H7 (cell line): ENCODE data around the gene FUT3. TPM values are rescaled to one million over a fixed set of nuclear protein-coding genes. Genes with fewer than 3 reads are reported as not detected.
A peak's percentile ranks its signal among the peaks of the same experiment; 100 is the strongest.

Experiments
- DNase-seq: peaks from one replicate; pipeline ENCODE4 v3.0.0; 2012
- H3K27me3 ChIP-seq: 2 replicates; pipeline ENCODE4 v1.6.0; 2011; ENCODE audit warnings: mild to moderate bottlenecking, low read length; ENCODE audit not compliant: control insufficient read depth, insufficient read depth
- H3K36me3 ChIP-seq: replicated peaks from 2 replicates; pipeline ENCODE4 v1.5.1; 2011; ENCODE audit warnings: low read length; ENCODE audit not compliant: control insufficient read depth, insufficient read depth
- H3K4me3 ChIP-seq: 2 replicates; pipeline ENCODE4 v1.5.1; 2011; ENCODE audit warnings: low read depth, mild to moderate bottlenecking, control low read depth, low read length, moderate library complexity; ENCODE audit not compliant: insufficient read depth
- total RNA-seq: library from RNA; depleted of rRNA; stranded (reverse); fragments of >200 nt; shearing (Covaris generic); gene quantifications from 2 replicates; pipeline ENCODE4 v1.2.3, GENCODE V29; 2014

The FUT3 gene
- total RNA-seq, 1 experiment from 2014 or later: not detected

DNA sequence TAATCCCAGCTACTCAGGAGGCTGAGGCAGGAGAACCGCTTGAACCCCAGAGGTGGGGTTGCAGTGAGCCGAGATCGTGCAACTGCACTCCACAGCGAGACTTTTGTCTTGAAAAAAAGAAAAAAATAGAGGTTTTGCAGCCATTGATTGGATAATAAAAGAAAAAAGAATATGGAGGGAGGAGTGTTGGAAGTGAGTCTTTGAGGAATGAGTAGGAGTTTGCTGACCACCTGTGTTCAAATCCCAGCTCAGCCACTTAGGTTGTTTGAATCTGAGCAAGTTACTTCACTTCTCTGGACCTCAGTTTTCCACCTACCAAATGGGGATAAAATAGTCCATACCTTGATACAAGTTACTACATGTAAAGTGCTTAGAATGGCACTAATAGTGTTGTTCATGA lies 40.1 kb downstream of the FUT3 start:
- H3K4me3 ChIP-seq: no peak overlapping the region
- DNase-seq: no peak
- H3K36me3 ChIP-seq: no peaks in the 10 kb centered on the region

DNA sequence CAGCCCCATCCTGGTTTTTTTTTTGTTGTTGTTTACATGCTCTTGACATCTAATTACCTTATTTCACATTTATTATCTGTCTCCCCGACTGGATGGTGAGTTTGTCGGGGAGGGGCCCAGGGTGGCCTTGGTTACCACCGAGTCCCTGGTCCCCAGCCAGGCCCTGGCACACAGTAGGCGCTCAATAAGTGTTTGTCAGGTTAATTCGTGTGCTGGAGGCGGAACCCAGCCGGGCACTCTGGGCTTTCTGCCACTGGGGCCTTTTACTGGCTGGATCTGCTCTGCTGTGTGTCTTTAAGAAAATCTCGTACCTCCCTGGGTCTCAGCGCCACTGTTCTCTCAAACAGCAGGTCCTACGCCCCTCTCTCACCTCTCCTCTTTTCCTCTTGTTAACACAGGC lies 41.8 kb downstream of the FUT3 start:
- Histone ChIP-seq H3K36me3 (no peaks in the 10 kb centered on the region), H3K4me3 (no peak overlapping the region), H3K27me3 (peaks cover 6% of the 10 kb centered on the region)
- DNase-seq: no peak

More for the DNA sequence above, 40.1 kb downstream of the FUT3 start:
- H3K27me3 ChIP-seq: no peaks in the 10 kb centered on the region

- no peak overlapping the region for H3K4me3 ChIP-seq
- peaks cover 10% of the 10 kb centered on the region for H3K27me3 ChIP-seq
- no peak for DNase-seq
- H3K36me3 ChIP-seq: no peaks in the 10 kb centered on the region
Observed at GRCh38 chr19:5809053-5809452, 42.2 kb downstream of the FUT3 start.

DNA sequence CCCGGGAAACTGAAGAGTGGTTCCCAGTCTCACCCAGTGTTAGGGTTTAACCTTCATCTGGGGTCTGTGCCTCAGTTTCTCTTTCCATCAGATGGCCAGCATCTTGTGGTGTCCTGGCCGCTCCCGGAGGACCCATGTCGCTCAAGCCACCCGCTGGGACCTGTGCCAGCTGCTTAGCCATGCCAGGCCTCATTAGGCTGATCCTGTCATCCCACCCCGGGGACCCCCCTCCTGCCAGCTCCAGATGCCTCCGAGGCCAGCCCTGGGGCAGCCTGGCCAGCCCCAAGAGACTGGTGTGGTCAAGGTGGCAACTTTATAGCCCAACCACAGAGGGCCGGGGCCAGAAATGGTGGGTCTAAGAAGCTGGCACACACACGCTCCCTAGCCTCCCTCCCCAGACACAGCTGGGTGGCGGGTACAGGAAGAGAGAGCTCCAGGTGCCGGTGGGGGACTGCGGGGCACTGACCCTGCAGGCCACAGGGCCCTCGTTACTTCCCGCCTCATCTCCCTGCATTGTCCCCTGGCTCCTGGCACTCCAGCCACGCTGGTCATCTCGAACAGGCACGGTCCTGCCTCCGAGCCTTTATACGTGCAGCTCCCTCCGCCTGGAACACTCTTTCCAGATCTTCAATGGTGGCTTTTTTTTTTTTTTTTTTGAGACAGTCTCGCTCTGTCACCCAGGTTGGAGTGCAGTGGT lies 43.0 kb downstream of the FUT3 start:
- peaks cover 14% of the 10 kb centered on the region for H3K27me3 ChIP-seq
- H3K4me3 ChIP-seq: no peak overlapping the region
- no peaks in the 10 kb centered on the region for H3K36me3 ChIP-seq
- DNase-seq: no peak

GRCh38 chr19:5806905-5807304 lies 44.3 kb downstream of the FUT3 start:
- Histone ChIP-seq H3K36me3 (no peaks in the 10 kb centered on the region), H3K27me3 (peaks cover 17% of the 10 kb centered on the region), H3K4me3 (no peak overlapping the region)
- no peak for DNase-seq

GRCh38 chr19:5806133-5806489 lies 45.1 kb downstream of the FUT3 start:
- peaks cover 17% of the 10 kb centered on the region for H3K27me3 ChIP-seq
- DNase-seq: no peak
- H3K36me3 ChIP-seq: no peaks in the 10 kb centered on the region
- H3K4me3 ChIP-seq: no peak overlapping the region

DNA sequence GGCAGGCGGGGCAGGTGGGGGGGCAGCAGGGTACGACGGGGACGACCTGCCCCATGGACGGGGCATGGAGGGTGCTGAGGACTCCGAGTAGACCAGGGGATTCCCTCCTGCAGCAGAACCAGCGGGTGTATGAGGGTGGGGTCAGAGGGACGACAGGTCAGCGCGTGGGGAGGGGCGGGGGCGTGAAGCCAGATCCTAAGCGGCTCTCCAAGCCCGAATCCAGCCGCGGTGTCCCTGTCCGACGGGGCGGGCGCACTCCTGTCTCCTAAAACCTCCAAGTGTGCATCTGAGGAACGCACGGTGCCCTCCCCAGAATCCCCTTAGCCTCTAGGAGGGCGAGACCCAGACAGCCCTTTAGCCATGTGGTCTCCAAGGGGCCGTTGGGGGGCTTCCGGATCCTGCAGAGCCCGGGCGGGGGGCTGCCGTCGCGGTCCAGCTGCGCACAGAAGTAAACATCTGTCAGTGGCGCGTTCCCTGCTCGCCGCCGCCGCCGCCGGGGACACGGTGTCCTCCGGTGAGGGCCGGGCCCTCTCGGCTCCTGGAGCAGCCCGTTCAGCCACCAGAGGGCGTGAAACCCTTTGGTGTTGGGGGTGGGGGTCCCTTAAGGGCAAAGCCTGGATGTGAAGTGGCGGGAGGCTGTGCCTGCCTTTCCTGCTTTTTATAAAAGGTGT lies 45.7 kb downstream of the FUT3 start:
- H3K4me3 ChIP-seq: peak overlapping the region; percentile 50
- peaks cover 17% of the 10 kb centered on the region for H3K27me3 ChIP-seq
- no peaks in the 10 kb centered on the region for H3K36me3 ChIP-seq
- peak; percentile 98 for DNase-seq

GRCh38 chr19:5804516-5805461 lies 46.5 kb downstream of the FUT3 start, which contains the start of gene NRTN:
Gene NRTN (plus strand): TSS chr19:5805067. CDS start chr19:5824166, 19,099 bp downstream.
- peak; percentile 98 for DNase-seq
- Histone ChIP-seq H3K4me3 (peak within 1 kb of the TSS; percentile 50), H3K27me3 (peaks cover 17% of the 10 kb centered on the region), H3K36me3 (no peaks in the 10 kb centered on the region)

DNA sequence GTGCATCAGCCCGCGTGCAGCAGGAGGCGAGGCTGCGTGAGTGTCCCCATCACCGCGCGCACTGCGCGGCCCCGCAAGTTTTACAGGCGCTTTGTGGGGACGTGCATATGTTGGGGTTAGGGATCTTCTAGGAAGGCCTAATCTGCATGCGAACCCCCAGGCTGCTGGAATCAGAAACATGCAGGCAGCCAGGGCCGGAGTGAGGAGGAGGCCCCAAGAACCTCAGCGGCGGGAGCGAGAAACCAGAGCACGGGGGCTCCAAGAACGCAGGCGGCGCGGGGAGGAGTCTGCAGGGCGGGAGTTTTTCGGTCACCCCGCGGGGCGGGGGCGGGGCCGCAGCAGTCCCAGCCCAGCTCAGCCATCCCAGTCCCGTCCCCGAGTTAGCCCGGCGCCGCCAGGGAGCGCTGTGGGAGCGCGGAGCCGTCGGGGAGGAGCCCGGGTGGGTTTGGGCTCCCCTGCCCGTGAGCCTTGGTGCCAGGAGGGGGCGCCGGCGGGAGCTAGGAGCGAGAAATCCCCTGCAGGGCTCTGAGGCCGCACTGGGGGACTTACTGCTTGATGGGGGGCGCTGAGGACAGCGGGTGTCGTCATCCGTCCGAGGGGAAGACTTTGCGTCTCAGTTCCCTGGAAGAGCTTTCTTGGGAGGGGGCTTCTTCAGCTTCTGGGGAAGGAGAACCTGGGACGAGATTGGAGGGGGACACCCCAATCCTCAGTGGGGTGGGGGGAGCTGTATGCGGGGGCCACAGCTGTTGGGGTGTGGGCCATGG lies 47.3 kb downstream of the FUT3 start:
- DNase-seq: peak; percentile 100
- Histone ChIP-seq H3K27me3 (peaks cover 17% of the 10 kb centered on the region), H3K36me3 (no peaks in the 10 kb centered on the region), H3K4me3 (peak overlapping the region; percentile 32)

DNA sequence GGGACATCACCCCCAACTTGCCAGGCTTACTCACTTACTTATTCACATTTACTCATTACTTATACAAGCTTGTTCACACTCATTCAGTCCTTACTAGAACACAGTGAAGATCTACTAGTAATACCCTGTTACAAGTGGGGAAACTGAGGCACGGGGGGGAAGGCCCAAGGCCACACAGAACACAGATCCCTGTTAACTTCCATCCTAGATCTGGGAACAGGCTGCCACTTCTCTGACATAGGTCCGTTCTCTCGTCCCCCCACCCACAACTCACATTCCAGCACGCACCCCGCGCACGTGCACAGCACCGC lies 47.9 kb downstream of the FUT3 start:
- H3K4me3 ChIP-seq: peak overlapping the region; percentile 25
- peaks cover 17% of the 10 kb centered on the region for H3K27me3 ChIP-seq
- DNase-seq: no peak
- no peaks in the 10 kb centered on the region for H3K36me3 ChIP-seq

- Histone ChIP-seq H3K36me3 (no peaks in the 10 kb centered on the region), H3K4me3 (no peak overlapping the region), H3K27me3 (peaks cover 17% of the 10 kb centered on the region)
- DNase-seq: peak; percentile 91
Observed at GRCh38 chr19:5801796-5802619, 49.2 kb downstream of the FUT3 start.

GRCh38 chr19:5800361-5801270 lies 50.6 kb downstream of the FUT3 start:
- no peak for DNase-seq
- H3K27me3 ChIP-seq: peaks cover 17% of the 10 kb centered on the region
- no peak overlapping the region for H3K4me3 ChIP-seq
- H3K36me3 ChIP-seq: no peaks in the 10 kb centered on the region
